ENCODE measurements around the gene MEIOB. TPM values are rescaled to one million over a fixed set of nuclear protein-coding genes. Genes with fewer than 3 reads are reported as not detected.

MEIOB gene
- total RNA-seq, 1 experiment from 2014 or later = not detected

- Mint-ChIP-seq H3K9me3 (ENCODE audit: unreplicated experiment) (no peaks in the 10 kb centered on the region), H3K4me3 (ENCODE audit: unreplicated experiment) (no peak overlapping the region), H3K36me3 (ENCODE audit: insufficient read depth, unreplicated experiment) (peaks cover 56% of the 10 kb centered on the region), H3K27me3 (ENCODE audit: insufficient read depth, unreplicated experiment) (no peaks in the 10 kb centered on the region), H3K4me1 (ENCODE audit: insufficient read depth, unreplicated experiment) (no peaks in the 10 kb centered on the region), H3K27ac (ENCODE audit: low read depth, unreplicated experiment) (no peak overlapping the region)
- no peak for TF ChIP-seq CTCF (IDR thresholded peaks at IDR 0.05; ENCODE audit: unreplicated experiment)
- CTCF ChIA-PET = interaction anchor here (0.7 kb wide), 1 partner anchor 188 kb away, joined by 3 read pairs; no protein-coding TSS in a partner anchor
- intact Hi-C loops (cut with micrococcal nuclease) = no loop called here
- DNase-seq (ENCODE audit: unreplicated experiment) = no peak
- POLR2A ChIA-PET = no interaction called here
- no TSS peak for BruUV-seq (replicated peaks)
These were observed 55.3 kb downstream of the MEIOB start for GRCh38 chr16:1816396-1817275.

- no peaks in the 10 kb centered on the region for H3K4me1 Mint-ChIP-seq (ENCODE audit: insufficient read depth, unreplicated experiment)
- no TSS peak for BruUV-seq (replicated peaks)
- no peak overlapping the region for H3K4me3 Mint-ChIP-seq (ENCODE audit: unreplicated experiment)
- no peak overlapping the region for H3K27ac Mint-ChIP-seq (ENCODE audit: low read depth, unreplicated experiment)
- DNase-seq (ENCODE audit: unreplicated experiment) = no peak
- no peaks in the 10 kb centered on the region for H3K9me3 Mint-ChIP-seq (ENCODE audit: unreplicated experiment)
- H3K27me3 Mint-ChIP-seq (ENCODE audit: insufficient read depth, unreplicated experiment) = no peaks in the 10 kb centered on the region
- H3K36me3 Mint-ChIP-seq (ENCODE audit: insufficient read depth, unreplicated experiment) = peaks cover 45% of the 10 kb centered on the region
- ChIA-PET CTCF (no interaction called here), POLR2A (interaction anchor here (2.1 kb wide), 1 partner anchor 11 kb away, joined by 7 read pairs; the partner anchor contains the start of genes FAHD1 and HAGH)
- intact Hi-C loops (cut with micrococcal nuclease) = no loop called here
- no peak for TF ChIP-seq CTCF (IDR thresholded peaks at IDR 0.05; ENCODE audit: unreplicated experiment)
These were observed 56.5 kb downstream of the MEIOB start for GRCh38 chr16:1815461-1815860.

- H3K36me3 Mint-ChIP-seq (ENCODE audit: insufficient read depth, unreplicated experiment) = peaks cover 54% of the 10 kb centered on the region
- no peak overlapping the region for H3K27ac Mint-ChIP-seq (ENCODE audit: low read depth, unreplicated experiment)
- no peaks in the 10 kb centered on the region for H3K4me1 Mint-ChIP-seq (ENCODE audit: insufficient read depth, unreplicated experiment)
- H3K27me3 Mint-ChIP-seq (ENCODE audit: insufficient read depth, unreplicated experiment) = no peaks in the 10 kb centered on the region
- no TSS peak for BruUV-seq (replicated peaks)
- peak; percentile 47 for DNase-seq (ENCODE audit: unreplicated experiment)
- peak; percentile 18 for TF ChIP-seq CTCF (IDR thresholded peaks at IDR 0.05; ENCODE audit: unreplicated experiment)
- intact Hi-C loops (cut with micrococcal nuclease) = no loop called here
- CTCF ChIA-PET = no interaction called here
- H3K4me3 Mint-ChIP-seq (ENCODE audit: unreplicated experiment) = no peak overlapping the region
- POLR2A ChIA-PET = no interaction called here
- no peaks in the 10 kb centered on the region for H3K9me3 Mint-ChIP-seq (ENCODE audit: unreplicated experiment)
These were observed 59.2 kb downstream of the MEIOB start for GRCh38 chr16:1812732-1813163.

- no peaks in the 10 kb centered on the region for H3K9me3 Mint-ChIP-seq (ENCODE audit: unreplicated experiment)
- no peak overlapping the region for H3K4me3 Mint-ChIP-seq (ENCODE audit: unreplicated experiment)
- intact Hi-C loops (cut with micrococcal nuclease) = no loop called here
- no peak for TF ChIP-seq CTCF (IDR thresholded peaks at IDR 0.05; ENCODE audit: unreplicated experiment)
- H3K4me1 Mint-ChIP-seq (ENCODE audit: insufficient read depth, unreplicated experiment) = no peaks in the 10 kb centered on the region
- no peaks in the 10 kb centered on the region for H3K27me3 Mint-ChIP-seq (ENCODE audit: insufficient read depth, unreplicated experiment)
- BruUV-seq (replicated peaks) = no TSS peak
- H3K36me3 Mint-ChIP-seq (ENCODE audit: insufficient read depth, unreplicated experiment) = peaks cover 44% of the 10 kb centered on the region
- CTCF ChIA-PET = no interaction called here
- DNase-seq (ENCODE audit: unreplicated experiment) = no peak
- H3K27ac Mint-ChIP-seq (ENCODE audit: low read depth, unreplicated experiment) = no peak overlapping the region
- POLR2A ChIA-PET = no interaction called here
These were observed 61.4 kb downstream of the MEIOB start for GRCh38 chr16:1810536-1810935.
